Measurements from ENCODE around the gene ANO2. TPM values are rescaled to one million over a fixed set of nuclear protein-coding genes. Genes with fewer than 3 reads are reported as not detected.

The ANO2 gene
- total RNA-seq, 4 donors from 2014 or later = 1.4 to 3.3 (median 2.7) TPM; not detected in 1

- TF ChIP-seq POLR2AphosphoS5 (IDR thresholded peaks at IDR 0.05) (peak in 1 of 3 donors; percentile 31), CTCF (IDR thresholded peaks at IDR 0.05) (no peak)
- Histone ChIP-seq H3K4me1 (peaks cover 0 to 42% (median 16%) of the 10 kb centered on the region in 4 donors), H3K9me3 (no peaks in the 10 kb centered on the region), H3K4me3 (no peak overlapping the region), H3K27me3 (no peaks in the 10 kb centered on the region), H3K36me3 (no peaks in the 10 kb centered on the region), H3K27ac (peak overlapping the region in 2 of 4 donors; percentile 18 to 27)
- DNase-seq = no peak
- intact Hi-C loops (cut with DNase I; ENCODE audit: low total_unique reads) = no loop called here
- in situ Hi-C loops (cut with MboI; ENCODE audit: low pct_ligation_motif_present in 1 of 4, low pct_unique_long_range_greater_than_20kb in 1 of 4, low sequenced_read_pairs in 3 of 4) = no loop called here
- WGBS, 2 donors (ENCODE audit: low coverage in 1 of 2) = 25 to 40% methylated on average over 1 of the region's 1 CpG
These were observed 234.7 kb downstream of the ANO2 start for GRCh38 chr12:5710260-5710878.

- in situ Hi-C loops (cut with MboI; ENCODE audit: low pct_ligation_motif_present in 1 of 4, low pct_unique_long_range_greater_than_20kb in 1 of 4, low sequenced_read_pairs in 3 of 4) = no loop called here
- peak; percentile 18 for DNase-seq
These were observed 236.7 kb downstream of the ANO2 start for GRCh38 chr12:5708371-5708770.

GRCh38 chr12:5706247-5706646 is 238.8 kb downstream of the ANO2 start:
- no peak overlapping the region for H3K4me3 ChIP-seq
- H3K4me1 ChIP-seq = peaks cover 0 to 23% (median 10%) of the 10 kb centered on the region in 4 donors
- H3K27ac ChIP-seq = no peak overlapping the region
- H3K36me3 ChIP-seq = no peaks in the 10 kb centered on the region
- no peaks in the 10 kb centered on the region for H3K9me3 ChIP-seq
- no peak for DNase-seq
- 90 to 100% methylated on average over 4 of the region's 4 CpGs for WGBS, 2 donors (ENCODE audit: low coverage in 1 of 2)
- intact Hi-C loops (cut with DNase I; ENCODE audit: low total_unique reads) = no loop called here
- in situ Hi-C loops (cut with MboI; ENCODE audit: low pct_ligation_motif_present in 1 of 4, low pct_unique_long_range_greater_than_20kb in 1 of 4, low sequenced_read_pairs in 3 of 4) = no loop called here
- H3K27me3 ChIP-seq = no peaks in the 10 kb centered on the region
- TF ChIP-seq EP300 (IDR thresholded peaks at IDR 0.05; ENCODE audit: low read depth) (no peak), POLR2AphosphoS5 (IDR thresholded peaks at IDR 0.05) (no peak), POLR2A (IDR thresholded peaks at IDR 0.05) (no peak), CTCF (IDR thresholded peaks at IDR 0.05) (no peak)

More at GRCh38 chr12:5708371-5708770, 236.7 kb downstream of the ANO2 start:
- Histone ChIP-seq H3K9me3 (no peaks in the 10 kb centered on the region), H3K4me3 (no peak overlapping the region), H3K4me1 (peaks cover 0 to 23% (median 10%) of the 10 kb centered on the region in 4 donors), H3K27me3 (no peaks in the 10 kb centered on the region), H3K36me3 (no peaks in the 10 kb centered on the region), H3K27ac (peak overlapping the region in 3 of 4 donors; percentile 27 to 48 (median 41))
- intact Hi-C loops (cut with DNase I; ENCODE audit: low total_unique reads) = no loop called here
- TF ChIP-seq EP300 (IDR thresholded peaks at IDR 0.05; ENCODE audit: low read depth) = no peak
- TF ChIP-seq CTCF (IDR thresholded peaks at IDR 0.05) = no peak

- Histone ChIP-seq H3K4me3 (no peak overlapping the region), H3K27ac (no peak overlapping the region), H3K9me3 (no peaks in the 10 kb centered on the region), H3K27me3 (no peaks in the 10 kb centered on the region), H3K36me3 (no peaks in the 10 kb centered on the region), H3K4me1 (peaks cover 0 to 23% (median 10%) of the 10 kb centered on the region in 4 donors)
- in situ Hi-C loops (cut with MboI; ENCODE audit: low pct_ligation_motif_present in 1 of 4, low pct_unique_long_range_greater_than_20kb in 1 of 4, low sequenced_read_pairs in 3 of 4) (no loop called here), intact Hi-C loops (cut with DNase I; ENCODE audit: low total_unique reads) (no loop called here)
- no peak for TF ChIP-seq CTCF (IDR thresholded peaks at IDR 0.05)
- TF ChIP-seq POLR2AphosphoS5 (IDR thresholded peaks at IDR 0.05) = no peak
- TF ChIP-seq EP300 (IDR thresholded peaks at IDR 0.05; ENCODE audit: low read depth) = no peak
- TF ChIP-seq POLR2A (IDR thresholded peaks at IDR 0.05) = no peak
- 80 to 92% methylated on average over 6 to 9 of the region's 9 CpGs for WGBS, 2 donors (ENCODE audit: low coverage in 1 of 2)
- DNase-seq = no peak
These were observed 239.3 kb downstream of the ANO2 start for GRCh38 chr12:5705791-5706190.

Data from transverse colon (tissue), 4 donors.